K562 (cell line): ENCODE results near the gene RAB3D. TPM values are rescaled to one million over a fixed set of nuclear protein-coding genes. Genes with fewer than 3 reads are reported as not detected.
A peak's percentile ranks its signal among the peaks of the same experiment; 100 is the strongest.

Experiments
- ATAC-seq: fragments of 200-7000 bp; cut with Tn5 transposase; 3 replicates; pipeline ENCODE4 v1.9.1; 2020; ENCODE audit warnings: moderate library complexity
- BruUV-seq: library from RNA; stranded (reverse); fragments of 400-500 nt; replicated peaks from 2 replicates; lab custom pipeline; 2021; lab: Mats Ljungman, UMichigan
- CTCF ChIA-PET: fragments of 300-600 bp; formaldehyde crosslinking; extraction: SDS; loops from one replicate; lab custom pipeline; 2021; ENCODE audit warnings: low intra/inter-chr PET ratio; lab: Yijun Ruan, JAX
- POLR2A ChIA-PET: fragments of 300-600, 350-650 bp; sonication (Branson Sonifier 250); formaldehyde crosslinking; extraction: SDS; loops from one replicate; lab custom pipeline; 2021; ENCODE audit warnings: antibody characterized with exemption, inconsistent platforms; lab: Yijun Ruan, JAX
- DNase-seq, 4 experiments: peaks; one replicate each; pipeline versions ENCODE4 v3.0.0 to v3.0.0-alpha.2; 2011 to 2018; ENCODE audit warnings: low spot score in 3 of 4, mixed read lengths in 3 of 4; ENCODE audit errors: extremely low read depth in 1 of 4
- FAIRE-seq: peaks from 2 replicates; lab custom pipeline; 2011; peaks lifted over from hg19 to GRCh38; lab: Jason Lieb, UNC
- H2AFZ ChIP-seq: 2 replicates; pipeline ENCODE4 v1.6.0; 2011; ENCODE audit warnings: low read depth, low read length, control low read depth, inconsistent platforms
- H3K27ac ChIP-seq: fragments of 200-600 bp; 3 replicates; pipeline ENCODE4 v1.8.0; 2011; ENCODE audit warnings: low read depth, mild to moderate bottlenecking, control low read depth, inconsistent platforms, low read length, moderate library complexity, mixed read lengths; ENCODE audit errors: extremely low read depth
- H3K27me3 ChIP-seq, 2 experiments: fragments of 300-600 bp in 1 of 2; 2 replicates in 1 of 2; 3 replicates in 1 of 2; pipeline versions ENCODE4 v1.6.0 to v1.8.0; 2011; ENCODE audit warnings: inconsistent platforms in 2 of 2, low read length in 2 of 2, mild to moderate bottlenecking in 1 of 2, mixed read lengths in 1 of 2, moderate library complexity in 1 of 2; ENCODE audit not compliant: control insufficient read depth in 2 of 2, insufficient read depth in 2 of 2
- H3K36me3 ChIP-seq: fragments of 300-600 bp; 3 replicates; pipeline ENCODE4 v1.8.0; 2011; ENCODE audit warnings: mild to moderate bottlenecking, low read length, inconsistent platforms; ENCODE audit not compliant: control insufficient read depth, insufficient read depth
- H3K4me1 ChIP-seq, 2 experiments: fragments of 200-600 bp in 1 of 2; replicated peaks in 1 of 2; 2 replicates in 1 of 2; 3 replicates in 1 of 2; pipeline versions ENCODE4 v1.5.1 to v1.8.0; 2011; ENCODE audit warnings: inconsistent platforms in 2 of 2, low read length in 2 of 2, mild to moderate bottlenecking in 1 of 2, mixed read lengths in 1 of 2, moderate library complexity in 1 of 2; ENCODE audit not compliant: control insufficient read depth in 2 of 2, insufficient read depth in 2 of 2
- H3K4me2 ChIP-seq: 2 replicates; pipeline ENCODE4 v1.6.1; 2011; ENCODE audit warnings: low read length, control low read depth, inconsistent platforms, mixed read lengths; ENCODE audit not compliant: insufficient read depth
- H3K4me3 ChIP-seq: fragments of 200-600 bp; sonication (generic), shearing (Covaris generic); 2 replicates; pipeline ENCODE4 v1.5.1; 2016; ENCODE audit warnings: control low read depth, inconsistent platforms
- H3K79me2 ChIP-seq: fragments of 200-600 bp; 3 replicates; pipeline ENCODE4 v1.8.0; 2011; ENCODE audit warnings: low read length, inconsistent platforms; ENCODE audit not compliant: control insufficient read depth, insufficient read depth
- H3K9ac ChIP-seq, 2 experiments: 2 replicates each; pipeline versions ENCODE4 v1.6.0 to v1.6.1; 2011; ENCODE audit warnings: low read depth in 2 of 2, low read length in 2 of 2, control low read depth in 1 of 2, inconsistent platforms in 1 of 2, mild to moderate bottlenecking in 1 of 2, mixed read lengths in 1 of 2; ENCODE audit not compliant: insufficient read depth in 1 of 2
- H3K9me1 ChIP-seq: one replicate; pipeline ENCODE4 v1.6.0; 2011; ENCODE audit warnings: inconsistent platforms, mild to moderate bottlenecking, low read length, moderate library complexity; ENCODE audit not compliant: control insufficient read depth, insufficient read depth
- H3K9me3 ChIP-seq: replicated peaks from 2 replicates; pipeline ENCODE4 v1.5.1; 2011; ENCODE audit warnings: low read depth, low read length, inconsistent platforms; ENCODE audit not compliant: control insufficient read depth, insufficient read depth
- H4K20me1 ChIP-seq: replicated peaks from 2 replicates; pipeline ENCODE4 v1.6.1; 2011; ENCODE audit warnings: low read length, inconsistent platforms, mixed read lengths; ENCODE audit not compliant: control insufficient read depth, insufficient read depth
- ATF3 ChIP-seq, 2 experiments: fragments of 450-650 bp in 1 of 2; sonication (generic) in 1 of 2; formaldehyde crosslinking in 1 of 2; IDR thresholded peaks in 1 of 2; conservative IDR thresholded peaks in 1 of 2; 2 replicates each; pipeline versions ENCODE4 v1.6.1 to v1.8.1; 2016 to 2023; ENCODE audit warnings: mild to moderate bottlenecking in 2 of 2, moderate library complexity in 2 of 2, inconsistent platforms in 1 of 2, missing genetic modification reagents in 1 of 2
- MCM3 ChIP-seq: fragments of 450-650 bp; IDR thresholded peaks from 2 replicates; pipeline ENCODE4 v1.6.1; 2016
- NFRKB ChIP-seq: fragments of 450-650 bp; IDR thresholded peaks from 2 replicates; pipeline ENCODE4 v1.6.1; 2016; ENCODE audit warnings: low read depth
- STAT5A ChIP-seq: IDR thresholded peaks from 2 replicates; pipeline ENCODE4 v1.6.1; 2012; ENCODE audit warnings: low read length, inconsistent platforms, borderline replicate concordance
- SUPT5H ChIP-seq: fragments of 450-650 bp; IDR thresholded peaks from 2 replicates; pipeline ENCODE4 v1.6.1; 2016
- WGBS: fragments of 100-300 bp; shearing (Covaris generic); methylation state at CpG from one replicate; pipeline ENCODE4 v1.1.6; 2016; ENCODE audit warnings: low coverage, mixed read lengths; ENCODE audit not compliant: insufficient coverage; ENCODE audit errors: missing lambda C conversion rate; 5-methylcytosine and 5-hydroxymethylcytosine counted together
- in situ Hi-C: fragments of 300-500 bp; cut with MboI; formaldehyde crosslinking; loops from 4 replicates; pipeline ENCODE4 v1.15.0; 2018; ENCODE audit warnings: inconsistent platforms, mixed read lengths
- intact Hi-C: fragments of 100-400 bp; cut with micrococcal nuclease; formaldehyde crosslinking; loops from 2 replicates; pipeline ENCODE4 v1.14.2; 2022
- polyA plus RNA-seq, 8 experiments: library from polyadenylated mRNA; depleted of rRNA in 4 of 8; stranded (reverse) in 5 of 8; unstranded in 3 of 8; fragments of >200 nt; fragmentation: Nextera tagmentation in 2 of 8; fragmentation: Illumina TruSeq in 1 of 8; extraction: Ambion mirVana in 2 of 8; extraction: Trizol in 1 of 8; gene quantifications; 2 replicates each; pipeline versions ENCODE4 v1.2.1 to v1.2.3, GENCODE V29; 2011 to 2014; ENCODE audit warnings: inconsistent platforms in 1 of 8, missing spikeins in 1 of 8
- total RNA-seq, 7 experiments: library from RNA; depleted of rRNA in 6 of 7; stranded (reverse); fragments of >200 nt in 6 of 7; fragmentation: Illumina TruSeq in 2 of 7; extraction: Trizol in 2 of 7; gene quantifications; 2 replicates each; pipeline versions ENCODE4 v1.2.1 to v1.2.3, GENCODE V29; 2011 to 2021; ENCODE audit warnings: low replicate concordance in 1 of 7
- TF ChIP-seq, protein P1 (sequence below): fragments of 450-650 bp; IDR thresholded peaks from 2 replicates; pipeline ENCODE4 v1.7.1; 2018; ENCODE audit warnings: mild to moderate bottlenecking, low read depth; ENCODE audit not compliant: partially characterized antibody

The RAB3D gene
- total and polyA plus RNA-seq, 9 of the 15 experiments (the other 6 are each of a cell fraction or from before 2014, with no cell fraction given), result 0.34 to 3.3 (median 1.3) TPM

GRCh38 chr19:11286312-11286974 is 53.0 kb downstream of the RAB3D start (continued):
- TF ChIP-seq ATF3 (IDR thresholded peaks at IDR 0.05) (peak; percentile 31; the same call in 1 of the 2 replicates), ATF3 (CRISPR knock-in tag; conservative IDR thresholded peaks at IDR 0.05) (no peak)

GRCh38 chr19:11284515-11284914 is 54.9 kb downstream of the RAB3D start:
- H3K4me3 ChIP-seq, result no peak overlapping the region
- FAIRE-seq (no peak), ATAC-seq (no peak), DNase-seq (no peak)
- no peak overlapping the region for H3K27ac ChIP-seq
- no peaks in the 10 kb centered on the region for H3K9me3 ChIP-seq
- WGBS, result 11% methylated on average over 6 of the region's 6 CpGs
- POLR2A ChIA-PET, result interaction anchor here (1.2 kb wide), 1 partner anchor 34 kb away, joined by 3 read pairs; no protein-coding TSS in a partner anchor
- no peaks in the 10 kb centered on the region; a peak in 1 of 5 replicates for H3K4me1 ChIP-seq
- TF ChIP-seq NFRKB (no peak), MCM3 (no peak), STAT5A (no peak), SUPT5H (no peak)
- TF ChIP-seq, protein P1, sequence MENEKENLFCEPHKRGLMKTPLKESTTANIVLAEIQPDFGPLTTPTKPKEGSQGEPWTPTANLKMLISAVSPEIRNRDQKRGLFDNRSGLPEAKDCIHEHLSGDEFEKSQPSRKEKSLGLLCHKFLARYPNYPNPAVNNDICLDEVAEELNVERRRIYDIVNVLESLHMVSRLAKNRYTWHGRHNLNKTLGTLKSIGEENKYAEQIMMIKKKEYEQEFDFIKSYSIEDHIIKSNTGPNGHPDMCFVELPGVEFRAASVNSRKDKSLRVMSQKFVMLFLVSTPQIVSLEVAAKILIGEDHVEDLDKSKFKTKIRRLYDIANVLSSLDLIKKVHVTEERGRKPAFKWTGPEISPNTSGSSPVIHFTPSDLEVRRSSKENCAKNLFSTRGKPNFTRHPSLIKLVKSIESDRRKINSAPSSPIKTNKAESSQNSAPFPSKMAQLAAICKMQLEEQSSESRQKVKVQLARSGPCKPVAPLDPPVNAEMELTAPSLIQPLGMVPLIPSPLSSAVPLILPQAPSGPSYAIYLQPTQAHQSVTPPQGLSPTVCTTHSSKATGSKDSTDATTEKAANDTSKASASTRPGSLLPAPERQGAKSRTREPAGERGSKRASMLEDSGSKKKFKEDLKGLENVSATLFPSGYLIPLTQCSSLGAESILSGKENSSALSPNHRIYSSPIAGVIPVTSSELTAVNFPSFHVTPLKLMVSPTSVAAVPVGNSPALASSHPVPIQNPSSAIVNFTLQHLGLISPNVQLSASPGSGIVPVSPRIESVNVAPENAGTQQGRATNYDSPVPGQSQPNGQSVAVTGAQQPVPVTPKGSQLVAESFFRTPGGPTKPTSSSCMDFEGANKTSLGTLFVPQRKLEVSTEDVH, result no peak
- in situ Hi-C loops, result no loop called here
- H3K9ac ChIP-seq, result no peak overlapping the region
- peaks cover 9 to 18% of the 10 kb centered on the region in 2 experiments; a peak in 4 of 5 replicates for H3K27me3 ChIP-seq
- CTCF ChIA-PET, result no interaction called here
- no peak overlapping the region for H2AFZ ChIP-seq
- H3K9me1 ChIP-seq, result no peaks in the 10 kb centered on the region
- H3K4me2 ChIP-seq, result no peak overlapping the region
- BruUV-seq, result no TSS peak
- intact Hi-C loops, result no loop called here
- no peaks in the 10 kb centered on the region for H3K79me2 ChIP-seq
- no peaks in the 10 kb centered on the region for H3K36me3 ChIP-seq
- H4K20me1 ChIP-seq, result no peaks in the 10 kb centered on the region
